Breast epithelium (tissue), 4 donors: ENCODE data around the gene RNF112. TPM values are rescaled to one million over a fixed set of nuclear protein-coding genes. Genes with fewer than 3 reads are reported as not detected.
A peak's percentile ranks its signal among the peaks of the same experiment; 100 is the strongest.

Experiments
- DNase-seq, 2 donors: peaks; one replicate each; pipeline ENCODE4 v3.0.0-alpha.2; 2019; ENCODE audit warnings: low spot score in 2 of 2
- H3K27ac ChIP-seq, 2 donors: fragments of 200-600 bp; sonication (generic) in 1 of 2; one replicate each; pipeline ENCODE4 v1.5.1; 2016 to 2019; ENCODE audit warnings: mild to moderate bottlenecking in 1 of 2
- H3K27me3 ChIP-seq, 2 donors: fragments of 200-600 bp; sonication (generic) in 1 of 2; one replicate each; pipeline versions ENCODE4 v1.5.1 to v1.6.0; 2017 to 2019; ENCODE audit warnings: control low read depth in 1 of 2, mild to moderate bottlenecking in 1 of 2
- H3K36me3 ChIP-seq: fragments of 200-600 bp; one replicate; pipeline ENCODE4 v1.5.1; 2019
- H3K4me1 ChIP-seq, 2 donors: fragments of 200-600 bp; sonication (generic); one replicate each; pipeline ENCODE4 v1.5.1; 2016 to 2019; ENCODE audit warnings: control low read depth in 1 of 2
- H3K4me3 ChIP-seq, 3 donors: fragments of 200-600 bp; sonication (generic); 1 replicate in 2 of 3; 2 replicates in 1 of 3; pipeline ENCODE4 v1.5.1; 2016 to 2019; ENCODE audit warnings: mild to moderate bottlenecking in 3 of 3, moderate library complexity in 2 of 3
- H3K9me3 ChIP-seq, 2 donors: fragments of 200-600 bp; sonication (generic) in 1 of 2; one replicate each; pipeline ENCODE4 v1.5.1; 2016 to 2019; ENCODE audit warnings: control low read depth in 1 of 2
- POLR2A ChIP-seq: fragments of 450-650 bp; IDR thresholded peaks from one replicate; pipeline ENCODE4 v1.6.1; 2016; ENCODE audit warnings: antibody characterized with exemption, mild to moderate bottlenecking, moderate library complexity
- POLR2AphosphoS5 ChIP-seq, 3 donors: sonication (generic); formaldehyde crosslinking; IDR thresholded peaks; one replicate each; pipeline ENCODE4 v1.6.1; 2017; ENCODE audit warnings: antibody characterized with exemption in 3 of 3
- intact Hi-C: fragments of 100-400 bp; cut with DNase I; formaldehyde crosslinking; loops from one replicate; pipeline ENCODE4 v1.15.1; 2023; ENCODE audit warnings: low total_unique reads
- total RNA-seq, 3 donors: library from RNA; depleted of rRNA; stranded (reverse); fragments of >200 nt; gene quantifications; one replicate each; pipeline ENCODE4 v1.1.0, GENCODE V29; 2016
- TF ChIP-seq, protein P1 (sequence below), 3 donors: fragments of 450-650 bp; IDR thresholded peaks; one replicate each; pipeline ENCODE4 v1.5.1; 2016 to 2017; ENCODE audit warnings: antibody characterized with exemption in 3 of 3, mild to moderate bottlenecking in 3 of 3, moderate library complexity in 3 of 3

RNF112 gene
- total RNA-seq, 3 donors from 2014 or later: 0.96 to 2.9 (median 2.3) TPM

DNA sequence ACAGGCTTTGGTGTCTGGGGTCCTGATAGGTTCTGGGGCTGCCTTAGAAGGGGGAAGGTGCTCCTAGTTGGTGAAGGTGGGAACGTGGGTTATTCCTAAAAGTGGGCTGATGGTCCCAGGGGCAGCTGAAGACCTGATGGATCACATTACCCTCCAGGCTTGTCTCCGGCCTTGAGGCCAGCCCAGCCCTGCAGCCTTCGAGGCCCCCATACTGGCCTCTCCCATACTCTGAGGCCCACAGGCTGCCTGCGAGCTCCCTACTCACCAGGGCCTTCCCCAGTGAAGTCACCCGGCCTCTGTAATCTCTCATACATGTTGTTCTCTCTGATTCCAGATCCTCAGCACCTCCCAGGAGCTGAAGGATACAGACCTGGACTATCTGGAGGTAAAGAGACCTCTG lies 2.7 kb downstream of the RNF112 start:
- intact Hi-C loops: no loop called here
- TF ChIP-seq POLR2AphosphoS5 (IDR thresholded peaks at IDR 0.05) (no peak), POLR2A (no peak)
- TF ChIP-seq, protein P1, sequence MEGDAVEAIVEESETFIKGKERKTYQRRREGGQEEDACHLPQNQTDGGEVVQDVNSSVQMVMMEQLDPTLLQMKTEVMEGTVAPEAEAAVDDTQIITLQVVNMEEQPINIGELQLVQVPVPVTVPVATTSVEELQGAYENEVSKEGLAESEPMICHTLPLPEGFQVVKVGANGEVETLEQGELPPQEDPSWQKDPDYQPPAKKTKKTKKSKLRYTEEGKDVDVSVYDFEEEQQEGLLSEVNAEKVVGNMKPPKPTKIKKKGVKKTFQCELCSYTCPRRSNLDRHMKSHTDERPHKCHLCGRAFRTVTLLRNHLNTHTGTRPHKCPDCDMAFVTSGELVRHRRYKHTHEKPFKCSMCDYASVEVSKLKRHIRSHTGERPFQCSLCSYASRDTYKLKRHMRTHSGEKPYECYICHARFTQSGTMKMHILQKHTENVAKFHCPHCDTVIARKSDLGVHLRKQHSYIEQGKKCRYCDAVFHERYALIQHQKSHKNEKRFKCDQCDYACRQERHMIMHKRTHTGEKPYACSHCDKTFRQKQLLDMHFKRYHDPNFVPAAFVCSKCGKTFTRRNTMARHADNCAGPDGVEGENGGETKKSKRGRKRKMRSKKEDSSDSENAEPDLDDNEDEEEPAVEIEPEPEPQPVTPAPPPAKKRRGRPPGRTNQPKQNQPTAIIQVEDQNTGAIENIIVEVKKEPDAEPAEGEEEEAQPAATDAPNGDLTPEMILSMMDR (IDR thresholded peaks at IDR 0.05): no peak
- no peak for DNase-seq

DNA sequence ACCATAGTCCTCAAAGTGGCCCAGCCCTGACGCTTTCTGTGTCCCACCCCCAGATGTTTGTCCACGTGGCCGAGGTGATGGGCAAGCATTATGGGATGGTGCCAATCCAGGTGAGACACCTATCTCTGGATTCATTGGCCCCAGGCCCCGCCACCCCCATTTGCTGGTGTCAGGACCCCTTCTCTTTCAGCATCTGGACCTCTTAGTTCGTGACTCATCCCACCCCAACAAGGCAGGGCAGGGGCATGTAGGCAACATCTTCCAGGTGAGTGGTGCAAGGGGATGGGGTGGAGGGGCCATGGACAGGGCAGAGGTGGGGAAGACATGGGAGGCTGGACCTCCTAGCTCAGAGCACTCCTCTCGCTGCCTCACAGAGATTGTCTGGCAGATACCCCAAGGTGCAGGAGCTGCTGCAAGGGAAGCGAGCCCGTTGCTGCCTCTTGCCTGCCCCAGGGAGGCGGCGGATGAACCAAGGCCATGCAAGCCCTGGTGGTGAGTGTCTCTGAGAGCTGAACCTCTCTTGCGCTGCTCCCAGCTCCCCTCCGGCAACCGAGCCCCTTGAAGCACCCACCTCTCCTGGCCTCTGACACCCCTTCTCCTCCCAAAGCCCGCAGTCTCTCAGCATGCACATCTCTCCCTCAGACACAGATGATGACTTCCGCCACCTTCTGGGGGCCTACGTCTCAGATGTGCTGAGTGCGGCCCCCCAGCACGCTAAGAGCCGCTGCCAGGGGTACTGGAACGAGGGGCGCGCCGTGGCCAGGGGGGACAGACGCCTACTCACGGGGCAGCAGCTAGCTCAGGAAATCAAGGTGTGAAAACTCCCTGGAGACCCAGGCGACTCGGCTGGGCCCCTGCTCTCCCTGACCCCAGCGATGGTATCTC lies 3.6 kb downstream of the RNF112 start:
- Histone ChIP-seq H3K27me3 (no peaks in the 10 kb centered on the region), H3K36me3 (no peaks in the 10 kb centered on the region), H3K4me3 (no peak overlapping the region), H3K9me3 (no peaks in the 10 kb centered on the region), H3K27ac (no peak overlapping the region), H3K4me1 (no peaks in the 10 kb centered on the region)
- TF ChIP-seq POLR2A (no peak), POLR2AphosphoS5 (IDR thresholded peaks at IDR 0.05) (no peak)
- TF ChIP-seq, protein P1 (IDR thresholded peaks at IDR 0.05): no peak
- DNase-seq: no peak
- intact Hi-C loops: no loop called here

More for the DNA sequence above, 2.7 kb downstream of the RNF112 start:
- Histone ChIP-seq H3K9me3 (no peaks in the 10 kb centered on the region), H3K4me3 (no peak overlapping the region), H3K36me3 (no peaks in the 10 kb centered on the region), H3K27ac (no peak overlapping the region), H3K4me1 (no peaks in the 10 kb centered on the region), H3K27me3 (no peaks in the 10 kb centered on the region)

DNA sequence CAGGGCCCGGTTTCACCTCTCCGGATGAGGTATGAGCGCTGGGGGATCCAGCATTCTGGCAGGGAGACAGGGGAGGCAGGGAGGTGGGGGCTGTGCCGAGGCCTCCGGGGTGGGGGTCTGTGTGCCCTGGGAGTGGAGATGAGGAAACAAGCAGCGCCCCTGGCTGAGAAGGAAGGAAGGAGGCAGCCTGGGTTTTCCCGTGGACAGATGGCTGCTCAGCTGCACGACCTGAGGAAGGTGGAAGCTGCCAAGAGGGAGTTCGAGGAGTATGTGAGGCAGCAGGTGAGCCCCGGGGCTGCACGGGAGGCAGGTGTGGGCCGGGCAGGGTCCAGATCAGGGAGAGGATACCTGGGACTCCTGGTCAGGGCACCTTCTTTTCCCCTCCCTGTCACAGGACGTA lies 4.3 kb downstream of the RNF112 start:
- H3K4me1 ChIP-seq: no peaks in the 10 kb centered on the region
- H3K36me3 ChIP-seq: no peaks in the 10 kb centered on the region
- TF ChIP-seq, protein P1 (IDR thresholded peaks at IDR 0.05): no peak
- TF ChIP-seq POLR2A: no peak
- TF ChIP-seq POLR2AphosphoS5 (IDR thresholded peaks at IDR 0.05): no peak
- no peak for DNase-seq
- H3K27me3 ChIP-seq: no peaks in the 10 kb centered on the region
- H3K9me3 ChIP-seq: no peaks in the 10 kb centered on the region
- intact Hi-C loops: no loop called here
- no peak overlapping the region for H3K4me3 ChIP-seq
- no peak overlapping the region for H3K27ac ChIP-seq

DNA sequence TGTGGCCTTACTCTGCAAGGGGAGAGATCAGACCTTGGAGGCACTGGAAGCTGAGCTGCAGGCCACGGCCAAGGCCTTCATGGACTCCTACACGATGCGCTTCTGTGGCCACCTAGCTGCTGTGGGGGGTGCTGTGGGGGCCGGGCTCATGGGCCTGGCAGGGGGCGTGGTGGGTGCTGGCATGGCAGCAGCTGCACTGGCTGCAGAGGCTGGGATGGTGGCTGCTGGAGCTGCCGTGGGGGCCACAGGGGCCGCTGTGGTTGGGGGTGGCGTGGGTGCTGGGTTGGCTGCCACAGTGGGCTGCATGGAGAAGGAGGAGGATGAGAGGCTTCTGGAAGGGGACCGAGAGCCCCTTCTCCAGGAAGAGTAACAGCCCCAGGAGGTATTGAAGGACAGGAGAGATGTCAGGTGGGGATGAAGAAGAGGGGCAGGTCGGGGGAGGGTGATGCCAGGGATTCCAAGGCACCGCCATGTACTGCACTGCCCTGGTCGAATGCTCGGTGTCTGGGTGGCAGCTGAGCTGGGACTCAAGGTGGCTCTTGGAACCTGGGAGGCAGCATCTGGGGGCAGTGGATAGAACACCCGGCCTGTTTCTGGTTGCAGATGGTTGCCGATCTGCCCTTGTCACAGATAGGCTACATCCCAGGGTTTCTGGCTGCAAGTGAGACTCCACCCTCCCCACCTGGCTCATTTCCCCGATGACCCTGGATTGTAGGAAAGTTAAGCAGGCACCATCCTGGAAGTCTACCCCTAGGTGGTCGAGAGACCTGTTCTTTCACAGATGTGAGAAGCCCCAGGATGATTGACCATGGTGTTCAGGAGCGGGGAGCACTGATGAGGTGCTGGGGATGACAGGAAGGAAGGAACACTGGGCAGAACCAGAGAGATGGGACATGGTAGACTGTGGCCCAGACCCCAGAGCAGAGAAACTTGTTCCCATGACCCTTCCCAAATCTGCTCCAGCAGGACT lies 5.1 kb downstream of the RNF112 start:
- intact Hi-C loops: no loop called here
- H3K27ac ChIP-seq: no peak overlapping the region
- no peaks in the 10 kb centered on the region for H3K4me1 ChIP-seq
- DNase-seq: no peak
- no peaks in the 10 kb centered on the region for H3K9me3 ChIP-seq
- H3K36me3 ChIP-seq: no peaks in the 10 kb centered on the region
- TF ChIP-seq POLR2A: no peak
- no peak overlapping the region for H3K4me3 ChIP-seq
- H3K27me3 ChIP-seq: no peaks in the 10 kb centered on the region

DNA sequence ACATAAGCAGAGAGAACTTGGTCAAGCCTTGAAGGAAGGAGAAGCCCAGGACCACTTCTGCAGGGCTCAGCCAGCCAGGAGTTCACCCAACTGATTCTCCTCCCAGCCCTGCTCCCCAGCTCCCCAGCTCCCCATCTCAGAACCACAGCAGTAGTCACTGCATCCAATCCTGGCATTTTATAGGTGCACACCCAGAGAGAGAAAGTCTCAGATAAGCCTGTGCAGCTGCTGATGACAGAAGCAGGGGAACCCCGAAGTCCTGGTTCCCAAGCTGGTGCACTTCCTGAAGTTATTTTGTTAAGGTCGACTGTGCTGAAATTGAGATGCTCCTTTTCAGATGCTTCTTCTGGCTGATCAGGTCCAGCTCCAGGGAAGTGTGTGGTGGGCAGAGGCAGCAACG lies 6.6 kb downstream of the RNF112 start:
- no peaks in the 10 kb centered on the region for H3K27me3 ChIP-seq
- TF ChIP-seq POLR2A (no peak), POLR2AphosphoS5 (IDR thresholded peaks at IDR 0.05) (no peak)
- TF ChIP-seq, protein P1 (IDR thresholded peaks at IDR 0.05): no peak
- DNase-seq: no peak
- no peaks in the 10 kb centered on the region for H3K4me1 ChIP-seq
- H3K27ac ChIP-seq: peak overlapping the region; percentile 20 to 76
- no peaks in the 10 kb centered on the region for H3K36me3 ChIP-seq
- no peak overlapping the region for H3K4me3 ChIP-seq
- no peaks in the 10 kb centered on the region for H3K9me3 ChIP-seq
- intact Hi-C loops: loop anchor here (2.0 kb wide), 1 partner anchor 21 kb away; no protein-coding TSS in a partner anchor
